Measurements from ENCODE around the gene B4GALNT2.
A peak's percentile ranks its signal among the peaks of the same experiment; 100 is the strongest.
"Not testable (repeated sequence)": the region's sequence is repeated elsewhere in the genome, so short reads cannot be mapped to it uniquely, and the experiment has no call there.

B4GALNT2 gene

DNA sequence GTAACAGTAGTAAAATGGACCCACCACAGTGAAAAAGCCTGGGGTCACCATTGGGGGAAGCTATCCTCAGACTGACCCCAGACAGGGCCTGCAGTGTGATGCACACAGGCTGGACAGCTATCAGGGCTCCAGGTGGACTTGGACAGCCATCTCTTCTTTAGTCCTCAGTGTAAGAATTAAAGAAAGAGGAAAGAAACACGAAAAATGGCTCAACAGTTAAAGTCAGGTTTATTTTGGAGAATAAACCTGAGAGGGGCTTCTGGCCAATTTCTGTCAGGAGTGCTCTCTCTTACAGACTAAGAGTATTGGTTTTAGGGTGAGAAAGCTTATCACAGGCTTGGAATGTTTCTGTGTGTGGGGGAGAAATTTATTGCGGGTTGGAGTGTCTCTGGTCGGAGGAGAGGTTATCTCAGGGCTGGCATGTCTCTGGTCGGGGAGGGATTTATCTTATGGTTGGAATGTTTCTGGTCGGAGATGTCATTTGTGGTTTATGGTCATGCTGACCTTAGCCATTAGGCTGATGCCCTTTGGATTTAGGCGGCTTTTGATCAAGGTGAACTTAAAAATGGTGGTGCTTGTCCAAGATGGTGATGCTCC, 10.8 kb upstream of the B4GALNT2 start:
- no peak for DNase-seq

DNA sequence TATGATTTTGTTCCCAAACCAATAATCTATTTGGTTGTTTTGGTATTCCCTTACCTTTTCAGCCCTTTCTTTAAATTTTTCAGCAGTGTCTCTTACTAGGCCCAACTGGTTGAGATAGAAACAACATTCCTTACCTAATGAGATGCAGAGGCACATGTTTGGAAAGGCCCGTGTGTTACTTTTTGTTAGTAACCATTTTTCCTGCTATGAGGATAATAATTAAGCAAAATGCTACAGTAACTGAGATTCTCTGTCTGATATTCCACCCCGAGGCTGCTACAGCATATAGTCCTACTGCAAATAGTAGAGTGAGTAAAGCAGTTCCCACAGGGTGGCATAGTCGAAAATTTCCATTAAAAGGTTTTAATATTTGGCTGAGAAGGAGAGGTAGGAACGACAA, 10.0 kb upstream of the B4GALNT2 start:
- DNase-seq = no peak

DNA sequence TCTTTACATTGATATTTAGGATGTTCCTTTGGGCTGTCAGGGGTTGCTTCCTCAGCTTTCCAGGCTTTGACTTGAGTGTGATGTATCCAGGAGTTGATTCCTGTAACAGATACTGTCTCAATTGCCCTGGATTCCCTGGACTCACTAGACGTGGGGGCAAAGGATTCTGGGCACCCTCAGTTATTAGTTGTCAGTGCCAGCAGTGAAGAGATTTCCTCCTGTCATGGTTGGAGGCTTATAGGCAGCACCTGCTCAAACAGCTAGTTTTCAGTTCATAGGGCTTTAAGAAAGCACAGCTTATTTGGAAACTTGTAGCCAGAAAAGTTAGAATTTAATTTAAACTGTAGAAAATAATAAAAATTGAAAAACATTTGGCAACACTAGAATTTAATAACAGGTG, 9.5 kb upstream of the B4GALNT2 start:
- no peak for DNase-seq

DNA sequence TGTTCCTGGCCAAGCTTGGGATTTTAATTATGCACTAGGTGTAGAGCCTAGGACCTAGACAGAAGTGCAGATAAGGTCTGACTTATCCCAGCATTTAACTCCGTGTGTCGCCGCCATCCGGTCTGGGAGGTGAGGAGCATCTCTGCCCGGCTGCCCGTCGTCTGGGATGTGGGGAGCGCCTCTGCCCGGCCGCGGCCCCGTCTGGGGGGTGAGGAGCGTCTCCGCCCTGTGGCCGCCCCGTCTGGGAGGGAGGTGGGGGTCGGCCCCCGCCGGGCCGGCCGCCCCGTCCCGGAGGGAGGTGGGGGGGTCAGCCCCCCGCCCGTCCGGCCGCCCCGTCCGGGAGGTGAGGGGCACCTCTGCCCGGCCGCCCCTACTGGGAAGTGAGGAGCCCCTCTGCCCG, 7.1 kb upstream of the B4GALNT2 start:
- no peak for DNase-seq

DNA sequence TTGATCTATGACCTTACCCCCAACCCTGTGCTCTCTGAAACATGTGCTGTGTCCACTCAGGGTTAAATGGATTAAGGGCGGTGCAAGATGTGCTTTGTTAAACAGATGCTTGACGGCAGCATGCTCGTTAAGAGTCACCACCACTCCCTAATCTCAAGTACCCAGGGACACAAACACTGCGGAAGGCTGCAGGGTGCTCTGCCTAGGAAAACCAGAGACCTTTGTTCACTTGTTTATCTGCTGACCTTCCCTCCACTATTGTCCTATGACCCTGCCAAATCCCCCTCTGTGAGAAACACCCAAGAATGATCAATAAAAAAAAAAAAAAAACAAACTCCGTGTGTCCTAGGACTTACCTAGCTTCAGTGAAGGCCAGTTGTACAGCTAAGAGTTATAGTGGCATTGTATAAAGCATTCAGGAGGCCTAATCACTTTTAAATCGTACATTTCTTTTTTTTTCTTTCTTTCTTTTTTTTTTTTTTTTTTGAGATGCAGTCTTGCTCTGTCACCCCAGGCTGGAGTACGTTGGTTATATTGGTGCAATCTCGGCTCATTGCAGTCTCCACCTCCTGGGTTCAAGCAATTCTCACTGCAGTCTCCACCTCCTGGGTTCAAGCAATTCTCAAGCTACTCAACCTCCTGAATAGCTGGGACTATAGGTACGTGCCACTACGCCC, 6.2 kb upstream of the B4GALNT2 start:
- not testable (repeated sequence) for DNase-seq

DNA sequence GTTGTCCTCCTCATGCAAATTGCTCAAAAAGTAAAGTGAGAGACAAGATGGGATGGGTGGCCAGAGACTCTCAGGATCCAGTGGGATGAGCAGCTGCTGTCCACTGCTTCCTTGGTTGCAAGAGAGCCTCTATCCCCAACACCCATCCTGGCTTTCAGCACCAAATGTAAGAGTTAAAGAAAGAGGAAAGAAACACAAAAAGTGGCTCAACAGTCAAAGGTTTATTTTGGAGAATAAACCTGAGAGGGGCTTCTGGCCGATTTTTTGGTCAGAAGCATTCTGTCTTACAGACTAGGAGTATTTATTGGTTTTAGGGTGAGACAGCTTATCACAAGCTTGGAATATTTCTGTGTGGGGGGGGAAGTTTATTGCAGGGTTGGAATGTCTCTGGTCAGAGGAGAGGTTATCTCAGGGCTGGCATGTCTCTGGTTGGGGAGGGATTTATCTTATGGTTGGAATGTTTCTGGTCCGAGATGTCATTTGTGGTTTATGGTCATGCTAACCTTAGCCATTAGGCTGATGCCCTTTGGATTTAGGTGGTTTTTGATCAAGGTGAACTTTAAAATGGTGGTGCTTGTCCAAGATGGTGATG, 3.1 kb upstream of the B4GALNT2 start:
- not testable (repeated sequence) for DNase-seq

DNA sequence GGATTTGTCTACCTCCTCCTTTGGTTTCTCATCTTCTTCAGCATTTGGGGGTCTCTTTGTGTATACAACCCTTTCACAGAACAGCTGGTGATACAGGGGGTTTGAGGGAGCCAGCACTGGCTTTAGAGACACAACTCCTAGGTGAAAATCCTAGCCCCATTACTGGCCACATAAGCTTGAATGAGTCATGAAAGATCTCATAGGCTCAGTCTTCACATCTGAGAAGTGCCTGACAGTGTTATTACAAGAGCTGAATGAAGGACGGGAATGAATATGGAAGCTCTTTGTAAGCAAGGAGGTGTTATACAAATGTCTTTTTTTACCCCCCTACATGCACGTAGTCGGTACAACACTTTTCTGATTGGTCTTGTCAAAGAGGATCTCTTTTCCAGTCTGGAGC, 1.7 kb upstream of the B4GALNT2 start:
- DNase-seq = no peak

DNA sequence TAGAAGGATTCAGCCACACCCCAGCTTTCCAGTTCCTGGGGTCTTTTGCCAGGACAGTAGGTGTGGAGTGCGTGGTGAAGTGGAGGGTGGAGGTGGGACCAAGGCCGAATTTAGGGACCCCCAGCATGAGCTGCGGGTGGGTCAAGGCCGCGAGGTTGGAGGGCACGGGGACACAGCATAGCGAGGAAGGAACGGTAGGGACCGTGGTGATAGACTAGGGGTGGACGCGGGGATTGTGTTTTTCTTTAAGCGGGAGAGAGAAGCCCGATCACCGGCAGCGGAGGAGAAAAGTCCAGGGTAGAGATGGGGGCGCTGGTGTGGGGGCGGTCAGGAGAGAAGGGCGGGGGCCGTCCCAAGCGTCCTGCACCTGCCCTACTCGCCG, 261 bp upstream of the B4GALNT2 start:
- no peak for DNase-seq

DNA sequence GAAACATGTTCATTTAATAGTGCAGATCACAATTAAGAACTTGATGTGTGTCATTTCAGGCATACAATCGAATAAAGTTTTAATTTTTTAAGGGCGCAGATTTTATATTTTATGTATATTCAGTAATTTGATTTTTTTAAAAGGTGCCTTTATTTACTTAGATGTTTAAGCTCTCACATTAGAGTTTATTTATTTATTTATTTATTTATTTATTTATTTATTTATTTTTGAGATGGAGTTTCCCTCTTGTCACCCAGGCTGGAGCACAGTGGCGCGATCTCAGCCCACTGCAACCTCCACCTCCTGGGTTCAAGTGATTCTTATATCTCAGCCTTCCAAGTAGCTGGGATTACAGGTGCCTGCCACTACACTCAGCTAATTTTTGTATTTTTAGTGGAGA, 3.8 kb downstream of the B4GALNT2 start:
- no peak for DNase-seq

DNA sequence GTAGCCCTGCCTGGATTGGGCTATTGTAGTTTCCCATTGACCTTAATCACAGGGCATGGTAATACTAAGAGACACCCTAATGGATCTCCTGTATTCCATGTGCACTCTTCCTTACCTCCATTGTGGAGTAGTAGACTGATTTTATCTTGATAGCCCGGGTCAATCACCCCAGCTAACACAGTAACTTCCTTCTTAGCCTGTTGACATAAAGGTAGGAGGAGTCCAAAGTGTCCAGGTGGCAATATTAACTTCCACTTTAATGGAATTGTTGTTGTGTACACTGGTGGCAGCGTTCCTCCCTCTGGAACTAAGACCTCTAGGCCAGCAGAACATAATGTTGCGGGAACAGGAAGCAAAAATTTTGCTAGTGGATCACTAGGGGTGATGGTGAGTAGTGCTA, 13.1 kb downstream of the B4GALNT2 start:
- not testable (repeated sequence) for DNase-seq

DNA sequence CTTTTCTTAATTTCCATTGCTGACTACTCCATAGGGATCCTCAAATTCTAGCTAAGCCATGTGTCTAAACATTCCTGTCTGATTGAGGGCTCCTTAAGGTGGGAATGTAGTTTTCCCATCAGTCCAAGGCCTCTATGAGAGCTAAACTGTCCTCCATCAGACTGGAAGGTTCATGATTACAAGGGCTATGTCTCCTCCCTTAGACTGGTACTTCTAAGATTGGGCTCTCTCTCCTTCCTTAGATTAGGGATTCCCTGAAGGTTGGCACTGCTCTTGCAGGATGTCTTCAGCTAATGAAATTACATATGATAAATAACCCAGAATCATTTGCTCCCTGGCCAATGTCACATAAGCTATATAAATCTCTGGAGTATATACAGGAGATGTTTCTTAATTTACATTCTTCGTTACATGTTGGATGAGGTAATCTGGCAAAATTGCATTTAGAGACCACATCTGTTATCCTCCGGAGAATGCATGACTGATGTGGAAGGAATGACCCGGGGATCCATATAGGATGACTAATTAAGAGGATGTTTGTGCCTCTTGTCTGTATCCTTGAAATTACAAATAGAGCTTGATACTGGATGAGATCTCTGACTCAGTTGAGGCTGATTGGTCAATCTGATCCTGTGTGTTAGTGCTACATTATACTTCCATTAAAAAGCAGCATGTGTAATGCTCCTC, 14.2 kb downstream of the B4GALNT2 start:
- no peak for DNase-seq

DNA sequence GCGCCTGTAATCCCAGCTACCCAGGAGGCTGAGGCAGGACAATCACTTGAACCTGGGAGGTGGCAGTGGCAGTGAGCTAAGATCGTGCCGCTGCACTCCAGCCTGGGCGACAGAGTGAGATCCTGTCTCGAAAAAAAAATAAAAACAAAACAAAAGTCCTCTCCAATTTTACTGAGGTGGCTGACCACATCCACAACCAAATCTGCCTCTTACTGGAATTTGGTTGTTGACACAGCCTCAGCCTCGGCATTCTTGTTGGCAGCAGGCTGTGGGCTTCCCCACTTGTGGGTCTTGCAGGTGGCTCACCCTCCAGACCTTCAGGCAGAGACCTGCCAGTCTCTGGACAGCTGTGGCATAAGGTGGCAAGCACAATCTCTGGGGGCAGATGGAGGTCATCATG, 15.6 kb downstream of the B4GALNT2 start:
- DNase-seq = no peak

DNA sequence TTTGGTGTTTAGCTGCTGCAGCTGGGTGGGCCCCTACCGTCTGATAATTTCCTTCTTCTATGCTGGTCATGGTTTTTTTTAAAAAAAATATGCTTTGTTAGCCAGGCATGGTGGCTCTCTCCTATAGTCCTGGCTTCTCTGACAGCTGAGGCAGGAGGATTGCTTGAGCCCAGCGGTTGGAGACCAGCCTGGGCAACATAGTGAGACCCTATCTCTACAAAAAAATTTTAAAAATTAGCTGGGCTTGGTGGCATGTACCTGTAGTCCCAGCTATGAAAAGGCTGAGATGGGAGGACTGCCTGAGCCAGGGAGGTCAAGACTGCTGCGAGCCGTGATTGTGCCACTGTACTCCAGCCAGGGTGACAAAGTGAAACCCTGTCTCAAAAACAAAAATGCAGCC, 19.4 kb downstream of the B4GALNT2 start:
- no peak for DNase-seq

DNA sequence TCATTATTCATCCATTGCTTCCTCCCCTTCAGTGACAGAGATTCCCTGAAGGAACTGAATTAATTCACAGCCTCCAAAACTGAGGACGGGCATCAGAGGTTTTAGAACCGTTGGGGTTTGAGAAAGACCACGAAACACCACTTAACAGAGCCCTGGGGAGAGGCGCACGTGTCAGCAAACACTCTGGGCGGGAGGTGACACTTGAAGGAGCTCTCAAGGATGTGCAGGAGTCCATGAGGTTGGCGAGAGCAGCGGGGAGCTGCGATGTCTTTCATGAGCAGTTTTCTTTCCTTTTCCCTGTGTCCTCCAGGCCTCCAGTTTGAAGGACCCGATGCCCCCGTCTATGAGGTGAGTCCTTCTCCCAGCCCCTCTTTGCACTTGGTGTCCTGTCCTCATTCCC, 23.7 kb downstream of the B4GALNT2 start:
- DNase-seq = no peak

DNA sequence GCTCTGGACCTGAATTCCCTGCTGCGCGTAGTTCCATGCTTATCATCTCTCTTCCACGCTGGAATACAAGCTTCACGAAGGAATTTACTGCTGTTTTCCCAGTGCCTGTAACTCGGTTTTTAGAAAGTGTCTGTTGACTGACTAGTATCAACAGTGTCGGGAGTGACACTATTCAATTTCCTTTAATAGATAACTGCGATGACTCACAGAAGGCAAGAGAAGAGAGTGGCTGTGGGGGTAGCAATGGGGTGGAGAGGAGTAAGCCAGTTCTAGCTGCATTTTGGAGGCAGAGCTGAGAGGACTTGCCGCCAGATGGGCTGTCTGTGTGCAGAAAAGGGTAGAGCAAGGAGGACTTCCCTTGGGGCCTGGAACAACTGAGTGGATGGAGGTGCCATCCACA, 25.2 kb downstream of the B4GALNT2 start:
- DNase-seq = no peak

DNA sequence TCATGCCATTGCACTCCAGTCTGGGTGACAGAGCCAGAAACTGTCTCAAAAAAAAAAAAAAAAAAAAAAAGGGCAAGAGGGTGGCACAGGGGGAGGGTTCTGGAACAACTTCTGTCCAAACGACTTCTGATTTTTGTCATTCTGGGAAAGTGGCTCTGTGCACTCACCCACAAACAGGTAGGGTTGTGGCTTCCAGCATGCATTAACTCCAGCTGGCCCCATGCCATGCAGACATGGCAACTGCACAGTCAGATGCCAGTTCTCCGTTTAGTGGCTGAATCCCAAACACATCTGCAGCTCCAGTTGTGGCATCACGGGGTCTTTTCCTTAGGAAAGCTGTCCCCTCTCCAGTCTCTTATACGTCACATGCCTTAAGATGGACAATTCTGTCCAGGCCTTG, 30.3 kb downstream of the B4GALNT2 start:
- DNase-seq = no peak

DNA sequence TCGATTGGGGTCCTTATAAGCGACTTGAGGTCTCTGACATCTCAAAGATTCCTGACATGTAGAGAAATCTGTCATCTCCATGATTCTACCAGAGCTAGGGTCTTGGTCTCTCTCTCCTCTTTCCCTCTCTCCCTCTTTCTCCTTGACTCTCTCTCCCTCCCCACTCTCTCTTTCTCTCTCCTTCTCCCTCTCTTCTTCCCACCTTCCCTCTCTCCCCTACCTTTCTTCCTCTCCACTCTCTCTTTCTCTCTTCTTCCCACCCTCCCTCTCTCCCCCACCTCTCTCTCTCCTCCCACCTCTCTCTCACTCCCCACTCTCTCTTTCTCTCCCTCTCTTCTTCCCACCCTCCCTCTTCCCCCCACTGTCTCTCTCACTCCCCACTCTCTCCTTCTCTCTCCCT, 32.6 kb downstream of the B4GALNT2 start:
- no peak for DNase-seq

DNA sequence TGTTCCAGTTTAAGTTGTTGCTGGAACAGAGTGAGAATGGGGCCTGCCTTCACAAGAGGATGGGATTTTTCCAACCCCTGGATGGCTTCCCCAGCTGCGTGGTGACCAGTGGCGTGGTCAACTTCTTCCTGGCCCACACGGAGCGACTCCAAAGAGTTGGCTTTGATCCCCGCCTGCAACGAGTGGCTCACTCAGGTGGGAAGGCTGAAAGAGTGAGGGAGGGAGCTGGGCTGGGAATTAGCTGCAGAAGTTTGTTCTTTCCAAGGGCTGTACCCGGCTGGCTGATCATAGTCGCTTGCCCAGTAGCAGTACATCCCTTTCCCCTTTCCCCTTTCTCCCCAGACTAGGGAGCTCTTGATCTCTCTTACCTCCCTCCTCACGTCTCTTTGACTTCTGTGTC, 36.1 kb downstream of the B4GALNT2 start:
- DNase-seq = no peak

DNA sequence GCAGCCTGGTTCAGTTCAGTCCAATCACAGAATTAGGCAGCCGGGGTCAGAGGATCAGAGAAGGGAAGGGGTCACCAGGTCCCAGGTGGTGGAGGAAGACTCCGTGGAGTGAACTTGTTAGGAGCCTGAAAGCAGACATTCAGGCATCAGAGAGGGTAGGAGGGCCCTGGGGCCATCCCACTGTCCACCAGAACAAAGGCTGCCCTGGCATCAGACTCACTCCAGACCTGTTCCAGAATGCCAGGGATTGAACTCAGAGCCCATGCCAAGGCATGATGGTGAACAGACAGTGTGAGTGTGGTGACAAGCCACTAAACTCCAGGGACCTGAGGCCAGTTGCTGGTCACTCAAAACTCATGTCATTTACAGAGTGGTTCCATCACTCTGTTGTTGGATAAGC, 37.6 kb downstream of the B4GALNT2 start:
- DNase-seq = no peak

DNA sequence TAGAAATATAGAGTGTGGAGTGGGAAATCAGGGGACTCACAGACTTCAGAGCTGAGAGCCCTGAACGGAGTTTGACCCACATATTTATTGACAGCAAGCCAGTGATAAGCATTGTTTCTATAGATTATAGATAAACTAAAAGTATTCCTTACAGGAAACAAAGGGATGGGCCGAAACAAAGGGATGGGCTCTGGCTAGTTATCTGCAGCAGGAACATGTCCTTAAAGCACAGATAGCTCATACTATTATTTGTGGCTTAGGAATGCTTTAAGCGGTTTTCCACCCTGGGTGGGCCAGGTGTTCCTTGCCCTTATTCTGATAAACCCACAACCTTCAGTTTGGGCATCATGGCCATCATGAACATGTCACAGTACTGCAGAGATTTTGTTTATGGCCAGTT, 38.1 kb downstream of the B4GALNT2 start:
- DNase-seq = not testable (repeated sequence)

DNA sequence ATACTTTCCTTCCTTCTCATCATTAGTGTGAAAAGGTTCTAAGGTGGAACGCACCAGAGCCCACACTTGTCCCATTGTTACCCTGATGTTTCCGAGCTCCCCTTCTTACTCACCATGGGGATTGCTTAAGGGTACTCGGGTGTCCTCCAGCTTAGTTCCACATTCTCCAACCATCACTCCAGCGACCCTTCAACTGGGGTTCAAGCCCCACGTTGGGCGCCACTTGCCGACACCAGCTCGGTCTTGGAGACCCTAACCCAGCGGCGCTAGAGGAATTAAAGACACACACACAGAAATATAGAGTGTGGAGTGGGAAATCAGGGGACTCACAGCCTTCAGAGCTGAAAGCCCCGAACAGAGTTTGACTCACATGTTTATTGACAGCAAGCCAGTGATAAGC, 43.4 kb downstream of the B4GALNT2 start:
- not testable (repeated sequence) for DNase-seq

DNA sequence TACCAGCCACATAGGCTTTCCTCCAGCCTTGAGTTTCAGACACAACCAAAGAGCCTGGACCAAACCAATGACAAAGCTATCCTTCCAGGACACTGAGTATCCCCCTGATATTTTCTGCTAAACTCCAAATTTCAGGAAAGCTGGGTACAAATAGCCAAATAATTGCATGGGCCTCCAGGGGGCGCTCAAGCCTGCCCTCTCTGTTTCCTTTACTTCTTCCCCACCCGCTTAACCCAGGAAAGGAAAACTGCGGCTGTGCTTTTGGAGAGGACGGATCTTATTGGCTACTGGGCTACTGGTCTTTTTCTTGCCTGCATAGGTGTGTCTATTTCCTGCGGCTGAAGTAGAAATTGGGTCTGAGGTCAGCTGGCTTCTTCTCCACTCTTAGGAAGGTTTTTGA, 47.7 kb downstream of the B4GALNT2 start:
- peak; percentile 77 to 88 (median 84) for DNase-seq

DNA sequence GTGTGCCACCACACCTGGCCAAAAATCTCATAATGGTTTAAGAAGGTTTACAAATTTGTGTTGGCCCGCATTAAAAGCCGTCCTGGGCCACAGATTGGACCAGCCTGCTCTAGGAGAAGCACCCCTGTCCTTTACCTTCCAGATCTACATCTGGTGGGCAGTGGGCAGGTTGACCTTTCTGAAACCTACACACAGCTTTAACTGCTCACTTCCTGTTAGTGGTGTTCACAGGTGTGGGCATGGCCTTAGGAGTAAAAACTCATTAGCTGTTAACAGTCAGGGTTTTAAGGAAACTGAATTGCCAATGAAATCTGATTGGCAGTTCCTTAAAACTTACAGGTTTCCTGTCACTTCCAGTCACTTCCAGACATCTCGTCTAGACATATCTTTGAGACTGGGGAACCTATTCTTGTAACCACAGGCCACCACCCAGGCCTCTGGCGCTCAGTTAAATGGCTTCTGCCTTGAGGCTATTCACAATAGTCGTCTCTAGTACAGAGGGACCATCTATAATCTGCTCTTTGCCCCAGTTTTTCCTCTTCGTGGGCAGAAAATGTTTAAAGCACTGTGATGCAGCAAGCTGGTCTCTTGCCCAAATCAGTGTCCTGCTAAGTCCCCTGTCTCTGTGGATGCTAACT, 48.5 kb downstream of the B4GALNT2 start:
- no peak for DNase-seq

DNA sequence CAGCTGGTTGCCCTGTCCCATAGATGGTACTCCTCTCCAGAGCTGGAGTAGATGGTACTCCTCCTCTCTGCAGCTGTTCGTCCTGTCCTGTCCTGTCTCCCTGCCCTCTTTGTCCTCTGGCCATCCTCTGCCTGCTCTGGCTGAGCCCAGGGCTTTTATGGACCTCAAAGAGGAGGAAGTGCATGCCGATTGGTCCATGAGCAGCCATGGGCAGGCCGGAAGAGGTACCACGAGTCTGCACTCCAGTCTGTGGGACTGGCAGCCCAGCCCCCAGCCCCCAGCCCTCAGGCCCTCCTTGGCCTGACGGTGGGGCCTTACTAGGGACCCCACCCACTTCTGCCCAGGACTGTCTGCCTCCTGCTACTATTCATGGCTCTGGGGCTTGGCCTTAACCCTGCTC, 50.8 kb downstream of the B4GALNT2 start:
- no peak for DNase-seq
